Measurements from ENCODE around the gene CCDC92B. TPM values are rescaled to one million over a fixed set of nuclear protein-coding genes. Genes with fewer than 3 reads are reported as not detected.

CCDC92B gene
- total and polyA plus RNA-seq, 2 of the 13 experiments (the other 11 are each of a cell fraction or from before 2014, with no cell fraction given): not detected

GRCh38 chr17:2710803-2711607, 38.4 kb downstream of the CCDC92B start (continued):
- TF ChIP-seq MYPOP (CRISPR knock-in tag; IDR thresholded peaks at IDR 0.05) (peak; percentile 68), AHR (CRISPR knock-in tag; IDR thresholded peaks at IDR 0.05) (peak; percentile 75; the same call in 1 of the 2 replicates), POLR2AphosphoS5 (IDR thresholded peaks at IDR 0.05; ENCODE audit: low read depth, low read length) (peak; percentile 61), ZNF333 (CRISPR knock-in tag; IDR thresholded peaks at IDR 0.05; ENCODE audit: borderline replicate concordance) (0 out of 2 replicates have a peak, but pooled peaks have one; percentile 27), ZNF674 (CRISPR knock-in tag; IDR thresholded peaks at IDR 0.05; ENCODE audit: low read depth) (peak; percentile 62; the same call in 1 of the 2 replicates), ZFAT (CRISPR knock-in tag; conservative IDR thresholded peaks at IDR 0.05) (no peak), REXO4 (CRISPR knock-in tag; IDR thresholded peaks at IDR 0.05; ENCODE audit: borderline replicate concordance) (peak; percentile 27; the same call in 1 of the 2 replicates), NR2F6 (IDR thresholded peaks at IDR 0.05) (no peak; the same call in 1 of the 2 replicates), NR2F6 (CRISPR knock-in tag; IDR thresholded peaks at IDR 0.05) (peak; percentile 27; the same call in 1 of the 2 replicates), ZNF501 (CRISPR knock-in tag; IDR thresholded peaks at IDR 0.05) (peak; percentile 79; the same call in 1 of the 2 replicates), ZBTB26 (CRISPR knock-in tag; IDR thresholded peaks at IDR 0.05; ENCODE audit: borderline replicate concordance) (peak; percentile 23; the same call in 1 of the 2 replicates), HNF1A (IDR thresholded peaks at IDR 0.05; ENCODE audit: low read depth) (peak; percentile 72), HNF1A (CRISPR knock-in tag; IDR thresholded peaks at IDR 0.05; ENCODE audit: borderline replicate concordance) (peak; percentile 85), ZFP91 (CRISPR knock-in tag; IDR thresholded peaks at IDR 0.05; ENCODE audit: borderline replicate concordance) (0 out of 2 replicates have a peak, but pooled peaks have one; percentile 76), SMYD3 (CRISPR knock-in tag; IDR thresholded peaks at IDR 0.05) (no peak), FIP1L1 (IDR thresholded peaks at IDR 0.05; ENCODE audit: borderline replicate concordance, insufficient read depth, low read depth, low read length) (no peak), BHLHE40 (IDR thresholded peaks at IDR 0.05; ENCODE audit: low read length) (peak; percentile 73), ZMYM3 (CRISPR knock-in tag; IDR thresholded peaks at IDR 0.05) (0 out of 2 replicates have a peak, but pooled peaks have one; percentile 7), GMEB1 (CRISPR knock-in tag; IDR thresholded peaks at IDR 0.05; ENCODE audit: borderline replicate concordance) (no peak)
